ENCODE measurements around the gene OR7G1. TPM values are rescaled to one million over a fixed set of nuclear protein-coding genes. Genes with fewer than 3 reads are reported as not detected.

The OR7G1 gene
- total and polyA plus RNA-seq, 2 donors (not counting 3 experiments of a cell fraction or from before 2014, with no cell fraction given) = not detected

- H3K9ac ChIP-seq (replicated peaks; ENCODE audit: extremely low read depth, insufficient read depth, low read length) = no peak overlapping the region
- H3K4me2 ChIP-seq (ENCODE audit: insufficient read depth, low read length) = no peak overlapping the region
- no peaks in the 10 kb centered on the region for H3K4me1 ChIP-seq (ENCODE audit: control insufficient read depth, extremely low read depth, insufficient read depth, low read length)
- no peaks in the 10 kb centered on the region for H4K20me1 ChIP-seq (replicated peaks; ENCODE audit: control insufficient read depth, extremely low read depth, insufficient read depth, low read length)
- H3K4me3 ChIP-seq (replicated peaks in 1 of 3; ENCODE audit: insufficient read depth in 1 of 3, low read depth in 1 of 3, low read length in 3 of 3) = no peak overlapping the region
- POLR2A ChIA-PET = no interaction called here
- no peaks in the 10 kb centered on the region for H3K9me1 ChIP-seq (replicated peaks; ENCODE audit: control insufficient read depth, extremely low read depth, insufficient read depth, low read length)
- no peak overlapping the region for H2AFZ ChIP-seq (ENCODE audit: low read depth, low read length)
- no TSS peak for BruUV-seq (replicated peaks)
- no peaks in the 10 kb centered on the region for H3K79me2 ChIP-seq (ENCODE audit: control insufficient read depth, insufficient read depth, low read length)
- intact Hi-C loops (cut with micrococcal nuclease) (no loop called here), dilution Hi-C loops (cut with MboI; ENCODE audit: extremely low pct_ligation_motif_present, low sequenced_read_pairs) (no loop called here)
- peaks cover 18 to 23% of the 10 kb centered on the region in 2 experiments for H3K36me3 ChIP-seq (ENCODE audit: control insufficient read depth in 2 of 2, extremely low read depth in 1 of 2, insufficient read depth in 2 of 2, low read length in 2 of 2)
- no peak for TF ChIP-seq POLR2AphosphoS5 (IDR thresholded peaks at IDR 0.05; ENCODE audit: insufficient read depth, low read depth, low read length)
- no peak for TF ChIP-seq POLR2A (IDR thresholded peaks at IDR 0.05; ENCODE audit: low read depth, low read length)
- no peak for TF ChIP-seq EZH2 (IDR thresholded peaks at IDR 0.05; ENCODE audit: borderline replicate concordance, low read depth, low read length, severe bottlenecking)
- peaks cover 9% of the 10 kb centered on the region for H3K9me3 ChIP-seq (replicated peaks; ENCODE audit: control insufficient read depth, insufficient read depth, low read length)
- DNase-seq (ENCODE audit: low read depth, low spot score) (no peak), FAIRE-seq (no peak)
- no peaks in the 10 kb centered on the region for H3K27me3 ChIP-seq (ENCODE audit: control insufficient read depth in 2 of 2, insufficient read depth in 2 of 2, low read length in 2 of 2)
- no peak overlapping the region for H3K27ac ChIP-seq (ENCODE audit: insufficient read depth, low read depth, low read length)
- CTCF ChIA-PET = no interaction called here
Observed at GRCh38 chr19:9165261-9165660, 49.7 kb upstream of the OR7G1 start.

GRCh38 chr19:9161427-9161826, 45.9 kb upstream of the OR7G1 start:
- no TSS peak for BruUV-seq (replicated peaks)

More at GRCh38 chr19:9161427-9161826, 45.9 kb upstream of the OR7G1 start:
- H3K9ac ChIP-seq (replicated peaks; ENCODE audit: extremely low read depth, insufficient read depth, low read length) = no peak overlapping the region
- DNase-seq (ENCODE audit: low read depth, low spot score) (no peak), FAIRE-seq (no peak)
- H3K79me2 ChIP-seq (ENCODE audit: control insufficient read depth, insufficient read depth, low read length) = peaks cover 1% of the 10 kb centered on the region
- no peak overlapping the region for H2AFZ ChIP-seq (ENCODE audit: low read depth, low read length)
- no peak overlapping the region for H3K27ac ChIP-seq (ENCODE audit: insufficient read depth, low read depth, low read length)
- no peaks in the 10 kb centered on the region for H4K20me1 ChIP-seq (replicated peaks; ENCODE audit: control insufficient read depth, extremely low read depth, insufficient read depth, low read length)
- dilution Hi-C loops (cut with MboI; ENCODE audit: extremely low pct_ligation_motif_present, low sequenced_read_pairs) (no loop called here), intact Hi-C loops (cut with micrococcal nuclease) (no loop called here)
- ChIA-PET CTCF (no interaction called here), POLR2A (no interaction called here)
- H3K27me3 ChIP-seq (ENCODE audit: control insufficient read depth in 2 of 2, insufficient read depth in 2 of 2, low read length in 2 of 2) = no peaks in the 10 kb centered on the region
- H3K4me1 ChIP-seq (ENCODE audit: control insufficient read depth, extremely low read depth, insufficient read depth, low read length) = no peaks in the 10 kb centered on the region
- no peak overlapping the region for H3K4me3 ChIP-seq (replicated peaks in 1 of 3; ENCODE audit: insufficient read depth in 1 of 3, low read depth in 1 of 3, low read length in 3 of 3)
- H3K4me2 ChIP-seq (ENCODE audit: insufficient read depth, low read length) = no peak overlapping the region
- peaks cover 11% of the 10 kb centered on the region for H3K9me3 ChIP-seq (replicated peaks; ENCODE audit: control insufficient read depth, insufficient read depth, low read length)
- H3K36me3 ChIP-seq (ENCODE audit: control insufficient read depth in 2 of 2, extremely low read depth in 1 of 2, insufficient read depth in 2 of 2, low read length in 2 of 2) = peaks cover 30 to 50% of the 10 kb centered on the region in 2 experiments
- no peaks in the 10 kb centered on the region for H3K9me1 ChIP-seq (replicated peaks; ENCODE audit: control insufficient read depth, extremely low read depth, insufficient read depth, low read length)
- TF ChIP-seq FOS (IDR thresholded peaks at IDR 0.05; ENCODE audit: borderline replicate concordance, insufficient read depth, low read length) (no peak), GATA2 (IDR thresholded peaks at IDR 0.05; ENCODE audit: insufficient read depth, insufficient read length, low read depth, low read length) (no peak), EZH2 (IDR thresholded peaks at IDR 0.05; ENCODE audit: borderline replicate concordance, low read depth, low read length, severe bottlenecking) (no peak), JUN (IDR thresholded peaks at IDR 0.05; ENCODE audit: borderline replicate concordance, insufficient read depth, insufficient read length, low read depth) (no peak), POLR2AphosphoS5 (IDR thresholded peaks at IDR 0.05; ENCODE audit: insufficient read depth, low read depth, low read length) (no peak), POLR2A (IDR thresholded peaks at IDR 0.05; ENCODE audit: low read depth, low read length) (no peak), CTCF (IDR thresholded peaks at IDR 0.05; ENCODE audit: extremely low read depth in 1 of 2, insufficient read depth in 1 of 2, low read depth in 1 of 2, low read length in 2 of 2) (no peak), MAX (IDR thresholded peaks at IDR 0.05; ENCODE audit: insufficient read depth, insufficient read length) (no peak), MYC (IDR thresholded peaks at IDR 0.05; ENCODE audit: low read depth, low read length) (no peak)
